Body of pancreas (tissue), 4 donors: ENCODE measurements around the gene CUEDC1. TPM values are rescaled to one million over a fixed set of nuclear protein-coding genes. Genes with fewer than 3 reads are reported as not detected.
A peak's percentile ranks its signal among the peaks of the same experiment; 100 is the strongest.

Experiments
- ATAC-seq: fragments of 150-250 bp; one replicate; pipeline ENCODE4 v1.9.1; 2016
- DNase-seq, 4 donors: peaks; one replicate each; pipeline ENCODE4 v3.0.0-alpha.2; 2019
- H3K27ac ChIP-seq, 4 donors: fragments of 200-600 bp; sonication (generic); 1 replicate in 3 of 4; 2 replicates in 1 of 4; pipeline versions ENCODE4 v1.5.1 to v1.6.1; 2016 to 2019; ENCODE audit warnings: mild to moderate bottlenecking in 1 of 4, mixed read lengths in 1 of 4, moderate library complexity in 1 of 4
- H3K27me3 ChIP-seq, 2 donors: fragments of 200-600 bp; sonication (generic); one replicate each; pipeline ENCODE4 v1.6.0; 2016; ENCODE audit warnings: mild to moderate bottlenecking in 1 of 2
- H3K36me3 ChIP-seq, 2 donors: fragments of 200-600 bp; sonication (generic); replicated peaks in 1 of 2; 2 replicates each; pipeline ENCODE4 v1.5.1; 2016; ENCODE audit warnings: low read depth in 2 of 2; ENCODE audit not compliant: insufficient read depth in 1 of 2
- H3K4me1 ChIP-seq: fragments of 200-600 bp; sonication (generic); one replicate; pipeline ENCODE4 v1.6.0; 2016
- H3K4me3 ChIP-seq, 2 donors: fragments of 200-600 bp; sonication (generic); 1 replicate in 1 of 2; 2 replicates in 1 of 2; pipeline ENCODE4 v1.5.1; 2016 to 2019
- H3K9me3 ChIP-seq, 3 donors: fragments of 200-600 bp; sonication (generic); 1 replicate in 2 of 3; 2 replicates in 1 of 3; pipeline ENCODE4 v1.5.1; 2016
- POLR2A ChIP-seq, 3 donors: fragments of 450-650 bp; IDR thresholded peaks; one replicate each; pipeline ENCODE4 v1.6.1; 2016; ENCODE audit warnings: antibody characterized with exemption in 3 of 3, mild to moderate bottlenecking in 2 of 3
- WGBS, 2 donors: methylation state at CpG; one replicate each; pipeline ENCODE4 v1.1.5; 2017; 5-methylcytosine and 5-hydroxymethylcytosine counted together
- intact Hi-C: fragments of 100-400 bp; cut with DNase I; formaldehyde crosslinking; loops from one replicate; pipeline ENCODE4 v1.15.1; 2023
- total RNA-seq, 2 donors: library from RNA; depleted of rRNA; stranded (reverse); fragments of >200 nt; gene quantifications; one replicate each; pipeline ENCODE4 v1.1.0, GENCODE V29; 2016
- TF ChIP-seq, protein P1 (sequence below), 7 experiments: fragments of 450-650 bp in 4 of 7; fragments of 200-600 bp in 3 of 7; sonication (generic) in 3 of 7; IDR thresholded peaks; one replicate each; pipeline ENCODE4 v1.5.1; 2016 to 2019; ENCODE audit warnings: antibody characterized with exemption in 7 of 7

CUEDC1 gene
- total RNA-seq, 2 donors from 2014 or later: 35.8 to 48.1 TPM

DNA sequence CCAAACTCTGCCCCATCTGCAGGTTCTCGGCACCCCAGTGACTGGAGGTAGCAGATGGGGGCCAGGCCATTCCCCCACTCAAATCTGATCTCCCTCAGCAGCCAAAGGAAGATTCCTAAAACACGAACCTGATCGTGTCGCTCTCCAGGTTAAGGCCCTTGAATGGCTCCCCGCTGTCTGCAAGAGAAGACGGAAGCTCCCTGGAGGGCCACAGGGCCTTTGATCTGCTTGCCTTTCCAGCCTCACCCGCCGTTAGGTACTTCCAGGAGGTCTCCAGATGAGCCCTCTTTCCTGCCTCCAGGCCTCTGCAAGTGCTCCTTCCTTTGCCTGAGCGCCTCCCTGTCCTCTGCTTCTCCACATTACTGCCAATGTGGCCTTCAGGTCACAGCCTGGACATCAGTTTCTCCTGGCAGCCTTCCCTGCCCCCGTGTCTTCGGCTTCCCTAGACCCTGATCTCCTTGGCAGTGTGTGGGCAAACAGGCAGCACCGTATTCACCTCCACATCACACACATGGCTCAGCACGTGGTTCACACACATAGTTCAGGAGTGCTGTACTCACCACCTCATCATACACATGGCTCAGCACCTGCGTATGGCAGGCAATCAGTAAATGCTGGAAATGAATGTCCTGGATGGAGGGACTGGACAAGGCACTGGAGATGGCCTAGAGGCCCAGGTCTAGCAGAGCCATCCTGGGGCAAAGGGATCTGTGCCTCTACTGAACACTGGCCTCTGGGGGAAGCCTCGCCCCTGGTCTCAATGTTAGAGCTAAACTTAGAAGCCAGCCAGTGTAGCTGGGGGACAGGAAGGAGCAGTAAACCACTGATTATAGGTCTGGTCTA is 79.0 kb downstream of the CUEDC1 start:
- TF ChIP-seq, protein P1, sequence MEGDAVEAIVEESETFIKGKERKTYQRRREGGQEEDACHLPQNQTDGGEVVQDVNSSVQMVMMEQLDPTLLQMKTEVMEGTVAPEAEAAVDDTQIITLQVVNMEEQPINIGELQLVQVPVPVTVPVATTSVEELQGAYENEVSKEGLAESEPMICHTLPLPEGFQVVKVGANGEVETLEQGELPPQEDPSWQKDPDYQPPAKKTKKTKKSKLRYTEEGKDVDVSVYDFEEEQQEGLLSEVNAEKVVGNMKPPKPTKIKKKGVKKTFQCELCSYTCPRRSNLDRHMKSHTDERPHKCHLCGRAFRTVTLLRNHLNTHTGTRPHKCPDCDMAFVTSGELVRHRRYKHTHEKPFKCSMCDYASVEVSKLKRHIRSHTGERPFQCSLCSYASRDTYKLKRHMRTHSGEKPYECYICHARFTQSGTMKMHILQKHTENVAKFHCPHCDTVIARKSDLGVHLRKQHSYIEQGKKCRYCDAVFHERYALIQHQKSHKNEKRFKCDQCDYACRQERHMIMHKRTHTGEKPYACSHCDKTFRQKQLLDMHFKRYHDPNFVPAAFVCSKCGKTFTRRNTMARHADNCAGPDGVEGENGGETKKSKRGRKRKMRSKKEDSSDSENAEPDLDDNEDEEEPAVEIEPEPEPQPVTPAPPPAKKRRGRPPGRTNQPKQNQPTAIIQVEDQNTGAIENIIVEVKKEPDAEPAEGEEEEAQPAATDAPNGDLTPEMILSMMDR (IDR thresholded peaks at IDR 0.05): no peak
- no peak for TF ChIP-seq POLR2A (IDR thresholded peaks at IDR 0.05)
- H3K9me3 ChIP-seq: no peaks in the 10 kb centered on the region
- no peaks in the 10 kb centered on the region for H3K27me3 ChIP-seq
- H3K27ac ChIP-seq: peak overlapping the region; percentile 52 to 83 (median 70)
- DNase-seq: no peak
- 79 to 85% methylated on average over 15 of the region's 15 CpGs for WGBS, 2 donors
- H3K4me1 ChIP-seq: peaks cover 53% of the 10 kb centered on the region
- H3K36me3 ChIP-seq: no peaks in the 10 kb centered on the region
- H3K4me3 ChIP-seq: no peak overlapping the region
- intact Hi-C loops: no loop called here
- no peak for ATAC-seq

GRCh38 chr17:57875290-57876022 is 79.8 kb downstream of the CUEDC1 start:
- intact Hi-C loops: no loop called here
- Histone ChIP-seq H3K27me3 (no peaks in the 10 kb centered on the region), H3K27ac (peak overlapping the region; percentile 52 to 83 (median 70)), H3K4me1 (peaks cover 47% of the 10 kb centered on the region), H3K36me3 (no peaks in the 10 kb centered on the region), H3K9me3 (no peaks in the 10 kb centered on the region), H3K4me3 (no peak overlapping the region)
- ATAC-seq (peak; percentile 85), DNase-seq (peak; percentile 65 to 90 (median 81))
- TF ChIP-seq, protein P1 (IDR thresholded peaks at IDR 0.05): peak in 4 of 7 experiments; percentile 44 to 67 (median 53)
- TF ChIP-seq POLR2A (IDR thresholded peaks at IDR 0.05): no peak
- 20 to 28% methylated on average over 8 to 10 of the region's 10 CpGs for WGBS, 2 donors

- no peaks in the 10 kb centered on the region for H3K36me3 ChIP-seq
- peak overlapping the region; percentile 52 to 83 (median 70) for H3K27ac ChIP-seq
- peak in 3 of 4 donors; percentile 44 to 69 (median 52) for DNase-seq
- H3K27me3 ChIP-seq: no peaks in the 10 kb centered on the region
- H3K9me3 ChIP-seq: no peaks in the 10 kb centered on the region
- TF ChIP-seq, protein P1 (IDR thresholded peaks at IDR 0.05): no peak
- TF ChIP-seq POLR2A (IDR thresholded peaks at IDR 0.05): no peak
- ATAC-seq: peak; percentile 22
- intact Hi-C loops: no loop called here
- peaks cover 39% of the 10 kb centered on the region for H3K4me1 ChIP-seq
- no peak overlapping the region for H3K4me3 ChIP-seq
- WGBS, 2 donors: 57 to 84% methylated on average over 13 to 29 of the region's 33 CpGs
These were observed 80.5 kb downstream of the CUEDC1 start for GRCh38 chr17:57874434-57875289.

GRCh38 chr17:57874058-57874419 is 81.2 kb downstream of the CUEDC1 start:
- Histone ChIP-seq H3K27ac (peak overlapping the region; percentile 52 to 83 (median 70)), H3K4me3 (no peak overlapping the region), H3K4me1 (peaks cover 37% of the 10 kb centered on the region), H3K27me3 (no peaks in the 10 kb centered on the region), H3K9me3 (no peaks in the 10 kb centered on the region), H3K36me3 (no peaks in the 10 kb centered on the region)
- intact Hi-C loops: no loop called here
- 79 to 82% methylated on average over 4 to 6 of the region's 7 CpGs for WGBS, 2 donors
- ATAC-seq: no peak
- TF ChIP-seq POLR2A (IDR thresholded peaks at IDR 0.05): no peak
- TF ChIP-seq, protein P1 (IDR thresholded peaks at IDR 0.05): no peak
- DNase-seq: no peak
